NCI-H460 (cell line): ENCODE measurements around the gene DNAJC1. TPM values are rescaled to one million over a fixed set of nuclear protein-coding genes. Genes with fewer than 3 reads are reported as not detected.
"Not testable (repeated sequence)": the region's sequence is repeated elsewhere in the genome, so short reads cannot be mapped to it uniquely, and the experiment has no call there.

Experiments used
- DNase-seq: peaks from one replicate; pipeline ENCODE4 v3.0.0-alpha.2; 2016; ENCODE audit warnings: low read depth; ENCODE audit errors: extremely low read depth
- total RNA-seq: library from RNA; depleted of rRNA; stranded (reverse); fragments of >200 nt; shearing (Covaris generic); gene quantifications from 2 replicates; pipeline ENCODE4 v1.2.3, GENCODE V29; 2014

The DNAJC1 gene
- total RNA-seq, 1 experiment from 2014 or later, result 28.2 TPM

GRCh38 chr10:21742740-21743412 is 260.7 kb downstream of the DNAJC1 start:
- no peak for DNase-seq

DNA sequence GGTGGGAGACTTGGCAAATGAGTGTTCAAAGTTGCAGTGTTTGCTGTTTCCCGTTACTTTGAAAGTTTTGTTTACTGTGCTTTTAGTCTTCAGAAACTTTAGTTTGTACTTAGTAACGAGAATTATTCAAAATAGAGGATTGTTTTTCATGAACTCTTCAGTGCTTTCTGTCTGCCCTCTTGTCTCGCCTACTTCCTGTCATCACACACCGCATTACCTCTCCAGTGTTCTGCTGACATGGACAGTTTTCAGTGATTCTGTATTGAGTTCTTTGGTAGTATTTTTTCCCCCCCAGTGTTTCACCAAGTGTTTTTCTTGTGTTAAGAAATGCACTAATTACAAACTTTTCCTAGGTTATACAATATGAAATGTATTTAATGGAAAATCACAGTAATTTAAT is 262.5 kb downstream of the DNAJC1 start:
- DNase-seq, result no peak

GRCh38 chr10:21737106-21737505 is 266.4 kb downstream of the DNAJC1 start:
- DNase-seq, result no peak

DNA sequence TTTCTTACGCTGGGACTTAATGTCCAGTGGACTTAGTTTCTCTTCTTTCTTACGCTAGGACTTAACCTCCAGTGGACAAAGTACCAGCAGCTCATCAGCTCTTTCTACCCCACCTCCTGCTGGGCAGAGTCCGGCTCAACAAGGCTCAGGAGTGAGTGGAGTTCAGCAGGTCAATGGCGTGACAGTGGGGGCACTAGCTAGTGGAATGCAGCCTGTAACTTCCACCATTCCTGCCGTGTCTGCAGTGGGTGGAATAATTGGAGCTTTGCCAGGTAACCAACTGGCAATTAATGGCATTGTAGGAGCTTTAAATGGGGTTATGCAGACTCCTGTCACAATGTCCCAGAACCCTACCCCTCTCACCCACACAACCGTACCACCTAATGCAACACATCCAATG is 269.8 kb downstream of the DNAJC1 start:
- no peak for DNase-seq

DNA sequence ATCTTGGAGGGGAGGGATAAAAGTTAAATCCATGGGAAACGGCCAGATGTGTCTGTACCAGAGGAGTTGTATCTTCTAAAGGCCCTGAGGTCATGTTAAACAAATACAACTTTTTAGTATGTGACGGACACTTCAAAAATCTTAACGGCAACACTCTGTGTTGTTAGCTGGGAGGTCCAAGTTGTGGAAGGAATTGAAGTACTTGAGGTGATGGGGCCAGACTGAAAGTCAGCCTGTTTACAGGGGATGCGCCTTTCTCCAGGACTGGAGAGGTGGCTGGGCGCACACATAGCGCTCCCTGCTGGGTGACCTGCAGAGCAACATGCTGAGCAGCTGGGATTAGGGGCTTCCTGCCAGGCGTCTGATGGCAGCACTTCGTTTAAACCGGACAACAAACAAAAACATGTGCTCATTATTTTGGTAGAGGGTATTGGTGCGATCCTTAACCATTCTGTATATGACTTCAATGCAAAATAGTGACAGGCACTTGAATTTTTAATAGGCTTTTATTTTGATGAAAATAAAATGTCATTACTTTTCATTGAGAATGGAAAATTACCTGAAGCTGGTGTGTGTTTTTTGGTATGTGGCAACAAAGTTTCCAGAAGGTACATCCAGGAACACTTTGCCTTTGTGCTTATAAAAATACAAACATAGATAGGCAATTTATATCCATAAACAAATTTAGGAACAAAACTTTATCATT is 271.3 kb downstream of the DNAJC1 start:
- peak; percentile 69 for DNase-seq

DNA sequence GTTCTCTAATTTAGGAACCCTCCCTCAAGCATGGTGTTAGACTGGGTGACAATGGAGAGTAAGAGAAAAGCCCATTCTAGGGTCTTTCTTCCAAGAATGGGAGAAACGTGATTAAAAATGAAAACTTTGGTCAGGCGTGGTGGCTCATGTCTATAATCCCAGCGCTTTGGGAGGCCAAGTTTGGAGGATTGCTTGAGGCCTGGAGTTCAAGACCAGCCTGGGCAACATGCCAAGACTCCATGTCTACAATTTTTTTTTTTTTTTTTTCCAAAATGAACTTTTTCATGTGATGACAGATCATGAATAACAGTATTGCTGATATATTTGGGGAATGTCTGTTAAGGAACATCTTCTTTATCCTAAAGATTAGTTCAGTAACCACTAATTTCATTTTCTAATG is 274.9 kb downstream of the DNAJC1 start:
- no peak for DNase-seq

DNA sequence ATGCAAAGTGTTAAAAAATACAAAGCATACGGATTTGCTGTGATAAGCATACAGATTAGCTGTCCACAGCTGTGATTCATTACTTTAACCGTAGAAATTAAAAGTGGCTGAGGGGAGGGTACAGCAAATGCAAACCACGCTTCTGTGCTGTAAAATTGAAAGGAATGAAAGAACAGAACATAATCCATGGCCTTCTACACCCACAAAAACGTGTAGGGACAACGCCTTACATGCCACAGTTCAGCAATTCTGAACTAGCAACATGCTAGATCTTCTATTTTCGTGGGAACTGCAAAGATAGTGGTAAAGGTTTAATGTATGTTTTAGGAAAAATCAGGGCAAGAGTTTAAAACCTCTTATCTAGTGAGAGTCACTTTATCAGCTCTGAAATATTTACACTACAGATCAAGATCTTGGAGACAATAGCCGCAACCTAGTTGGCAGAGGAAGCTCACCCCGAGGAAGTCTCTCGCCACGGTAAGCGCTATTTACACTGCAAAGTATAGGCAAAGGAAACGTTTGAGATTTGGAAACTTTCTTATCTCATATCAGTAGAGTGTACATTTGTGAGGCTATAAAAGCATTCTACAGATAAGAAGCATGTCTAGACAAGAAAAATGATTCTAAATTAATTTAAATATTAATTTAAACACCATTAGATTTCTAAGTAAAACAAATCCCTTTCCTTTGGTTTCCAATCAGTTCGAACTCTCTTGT is 275.9 kb downstream of the DNAJC1 start:
- no peak for DNase-seq

- DNase-seq, result no peak
These were observed 276.8 kb downstream of the DNAJC1 start for GRCh38 chr10:21726601-21727225.

DNA sequence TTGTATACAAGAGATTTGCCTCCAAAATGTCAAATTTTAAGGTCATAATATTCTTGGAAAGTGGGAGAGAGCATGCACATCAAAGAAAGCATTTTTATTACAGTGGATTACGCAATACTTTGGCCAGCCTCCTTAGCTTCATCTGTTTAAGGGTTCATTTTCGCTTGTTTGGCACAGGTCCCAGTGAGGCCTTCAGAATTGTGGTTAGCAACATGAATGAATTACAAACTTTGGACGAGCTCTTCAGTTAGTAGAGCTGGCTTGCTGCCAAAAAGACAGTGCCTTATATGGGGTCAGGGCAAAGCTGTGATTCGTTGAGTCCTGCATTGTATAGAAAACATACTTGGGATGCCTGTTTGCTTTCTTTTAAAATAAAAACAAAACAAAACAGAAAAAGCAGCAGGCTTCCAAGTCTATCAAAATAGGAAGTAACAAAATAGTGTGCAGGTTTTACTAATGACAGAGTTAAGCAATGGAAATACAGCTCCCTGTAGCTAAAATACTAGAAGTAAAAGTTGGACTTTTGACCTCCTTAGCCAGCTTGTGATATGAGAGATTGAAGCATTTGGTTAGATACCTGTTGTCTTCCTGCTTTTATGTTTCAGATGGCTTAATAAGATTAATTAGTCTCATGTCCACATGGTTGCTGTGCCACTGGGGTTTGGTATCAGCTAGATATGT is 278.7 kb downstream of the DNAJC1 start:
- peak; percentile 54 for DNase-seq

DNA sequence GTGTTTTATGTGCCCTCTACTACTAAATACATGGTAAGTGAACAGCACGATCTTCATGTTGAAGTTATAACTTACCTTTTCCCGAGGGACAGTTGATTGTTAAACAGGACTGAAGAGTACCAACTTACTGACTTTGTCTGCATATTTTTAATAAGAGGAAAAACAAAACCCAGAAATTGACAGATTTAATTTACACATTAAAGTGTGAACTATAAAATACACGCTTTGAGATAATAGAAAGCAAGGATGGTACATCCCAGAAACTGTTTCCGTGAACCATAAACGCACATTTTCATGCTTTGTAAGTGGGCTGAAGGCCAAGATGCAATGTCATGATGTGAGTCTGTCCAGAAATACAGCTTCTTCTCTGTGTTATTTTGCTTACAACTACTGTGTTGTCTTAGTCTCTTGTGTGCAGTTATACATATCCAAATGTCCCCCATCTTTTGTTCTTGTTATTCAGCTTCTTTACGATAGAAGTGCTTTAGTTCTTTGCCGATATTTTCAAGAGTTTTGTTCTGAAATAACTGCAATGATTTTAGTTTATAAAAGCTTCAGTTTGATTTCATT is 279.4 kb downstream of the DNAJC1 start:
- DNase-seq, result peak; percentile 12

GRCh38 chr10:21722209-21722608 is 281.3 kb downstream of the DNAJC1 start:
- DNase-seq, result no peak

DNA sequence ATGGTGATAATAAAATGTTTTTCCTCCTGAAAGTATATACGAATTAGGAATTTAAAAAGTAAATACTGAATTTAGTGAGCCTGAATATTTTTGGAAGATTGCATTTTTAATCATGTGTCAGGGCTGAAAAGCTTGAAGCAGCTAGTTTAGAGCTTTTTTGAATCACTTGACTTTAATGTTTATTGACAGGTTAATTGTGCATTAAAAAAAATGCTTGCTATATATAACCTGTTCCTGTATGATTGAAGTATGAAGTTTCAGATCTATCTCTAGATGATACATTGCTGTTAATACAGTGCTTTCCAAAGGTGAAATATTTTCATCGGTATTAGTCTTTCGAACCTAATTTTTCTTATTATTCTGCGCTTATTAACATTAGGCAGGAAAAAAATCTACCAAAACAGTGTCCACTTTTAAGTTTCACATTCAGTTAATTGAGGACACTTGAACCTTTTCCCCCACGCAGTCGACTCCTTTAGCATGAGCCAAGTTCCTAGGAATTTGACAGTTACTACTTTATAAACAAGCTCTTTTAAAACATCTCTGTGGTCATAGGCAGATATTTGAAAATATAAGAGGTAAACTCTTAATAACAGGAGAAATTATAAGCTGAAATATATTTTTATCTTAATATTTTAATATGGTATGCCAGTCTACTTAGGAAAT is 282.4 kb downstream of the DNAJC1 start:
- DNase-seq, result no peak

GRCh38 chr10:21720090-21720489 is 283.4 kb downstream of the DNAJC1 start:
- DNase-seq, result no peak

- DNase-seq, result no peak
These were observed 284.0 kb downstream of the DNAJC1 start for GRCh38 chr10:21719502-21719901.

DNA sequence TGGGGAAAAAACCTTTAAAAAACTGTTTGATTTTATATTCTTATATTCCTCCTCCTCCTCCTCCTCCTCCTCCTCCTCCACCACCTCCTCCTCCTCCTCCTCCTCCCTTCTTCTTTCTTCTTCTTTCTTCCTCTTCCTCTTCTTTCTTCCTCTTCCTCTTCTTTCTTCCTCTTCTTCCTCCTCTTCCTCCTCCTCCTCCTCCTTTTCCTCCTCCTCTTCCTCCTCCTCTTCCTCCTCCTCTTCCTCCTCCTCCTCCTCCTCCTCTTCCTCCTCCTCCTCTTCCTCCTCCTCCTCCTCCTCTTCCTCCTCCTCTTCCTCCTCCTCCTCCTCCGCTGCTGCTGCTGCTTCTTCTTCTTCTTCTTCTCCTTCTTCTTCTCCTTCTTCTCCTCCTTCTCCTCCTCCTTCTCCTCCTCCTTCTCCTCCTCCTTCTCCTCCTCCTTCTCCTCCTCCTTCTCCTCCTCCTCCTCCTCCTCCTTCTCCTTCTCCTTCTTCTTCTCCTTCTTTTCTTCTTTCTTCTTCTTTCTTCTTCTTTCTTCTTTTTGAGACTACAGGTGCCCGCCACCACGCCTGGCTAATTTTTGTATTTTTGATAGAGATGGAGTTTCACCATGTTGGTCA is 286.0 kb downstream of the DNAJC1 start:
- DNase-seq, result not testable (repeated sequence)

DNA sequence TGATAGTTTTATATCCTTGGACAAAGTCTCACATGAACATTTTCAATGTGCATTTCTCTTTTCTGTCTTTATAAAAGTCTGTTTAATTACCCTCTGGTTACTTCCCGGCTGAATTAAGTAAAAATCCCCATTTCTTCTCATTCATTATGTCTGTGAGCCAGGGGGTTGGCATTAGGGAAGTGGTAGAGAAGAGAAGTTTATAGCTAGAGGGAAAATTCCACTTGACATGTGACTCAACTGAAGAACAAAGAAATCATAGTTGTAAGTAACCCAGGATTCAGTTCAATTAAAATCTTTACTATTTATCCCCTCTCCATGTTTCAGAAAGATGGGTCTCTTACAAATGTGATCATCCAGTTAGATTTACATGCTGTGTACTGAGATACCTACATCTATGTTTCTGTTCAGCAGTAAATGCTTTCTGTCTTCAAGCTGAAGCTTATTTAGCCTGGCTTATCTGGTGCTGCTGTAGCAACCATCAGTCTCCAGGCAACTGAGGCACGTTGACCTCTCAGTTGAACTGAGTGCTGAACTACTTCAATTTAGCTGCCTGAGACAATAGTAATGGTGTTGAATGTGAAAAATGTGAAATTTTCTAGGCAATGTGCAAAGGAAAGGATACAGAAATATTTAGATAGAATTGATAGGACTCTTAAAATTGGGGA is 287.9 kb downstream of the DNAJC1 start:
- DNase-seq, result no peak

DNA sequence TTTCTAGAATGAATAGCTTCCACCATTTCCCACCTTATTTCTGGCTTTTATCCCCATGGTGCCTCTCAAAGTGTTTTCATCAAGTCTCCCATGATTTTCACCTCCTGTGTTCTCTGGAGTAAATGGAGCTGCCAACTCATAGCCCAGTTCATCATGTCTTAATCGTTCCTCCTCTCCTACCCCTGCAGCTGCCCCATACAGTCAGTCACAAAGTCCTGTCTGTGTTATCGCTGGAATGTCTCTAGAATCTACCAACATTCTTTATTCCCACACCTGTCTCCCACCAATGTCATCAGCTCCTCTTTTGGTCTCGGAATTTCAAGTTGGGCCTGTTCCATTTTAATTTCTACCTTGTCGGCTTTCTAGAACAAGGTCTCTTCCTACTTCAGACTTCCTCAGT is 290.6 kb downstream of the DNAJC1 start:
- DNase-seq, result no peak

GRCh38 chr10:21707498-21707897 is 296.0 kb downstream of the DNAJC1 start:
- no peak for DNase-seq
